Subcutaneous preadipocyte (primary cell): ENCODE data around the gene SDHC. TPM values are rescaled to one million over a fixed set of nuclear protein-coding genes. Genes with fewer than 3 reads are reported as not detected.

Source experiments
- small RNA-seq: library from RNA; depleted of rRNA; stranded (forward); fragments of <200 nt; gene quantifications from one replicate; pipeline ENCODE3, GENCODE V24; 2012
- total RNA-seq: library from RNA; depleted of rRNA; stranded (reverse); fragments of >200 nt; gene quantifications from 2 replicates; pipeline ENCODE4 v1.2.3, GENCODE V29; 2012

The SDHC gene, protein sequence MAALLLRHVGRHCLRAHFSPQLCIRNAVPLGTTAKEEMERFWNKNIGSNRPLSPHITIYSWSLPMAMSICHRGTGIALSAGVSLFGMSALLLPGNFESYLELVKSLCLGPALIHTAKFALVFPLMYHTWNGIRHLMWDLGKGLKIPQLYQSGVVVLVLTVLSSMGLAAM
- total RNA-seq = 23.7 and 27.2 TPM in 2 replicates

DNA sequence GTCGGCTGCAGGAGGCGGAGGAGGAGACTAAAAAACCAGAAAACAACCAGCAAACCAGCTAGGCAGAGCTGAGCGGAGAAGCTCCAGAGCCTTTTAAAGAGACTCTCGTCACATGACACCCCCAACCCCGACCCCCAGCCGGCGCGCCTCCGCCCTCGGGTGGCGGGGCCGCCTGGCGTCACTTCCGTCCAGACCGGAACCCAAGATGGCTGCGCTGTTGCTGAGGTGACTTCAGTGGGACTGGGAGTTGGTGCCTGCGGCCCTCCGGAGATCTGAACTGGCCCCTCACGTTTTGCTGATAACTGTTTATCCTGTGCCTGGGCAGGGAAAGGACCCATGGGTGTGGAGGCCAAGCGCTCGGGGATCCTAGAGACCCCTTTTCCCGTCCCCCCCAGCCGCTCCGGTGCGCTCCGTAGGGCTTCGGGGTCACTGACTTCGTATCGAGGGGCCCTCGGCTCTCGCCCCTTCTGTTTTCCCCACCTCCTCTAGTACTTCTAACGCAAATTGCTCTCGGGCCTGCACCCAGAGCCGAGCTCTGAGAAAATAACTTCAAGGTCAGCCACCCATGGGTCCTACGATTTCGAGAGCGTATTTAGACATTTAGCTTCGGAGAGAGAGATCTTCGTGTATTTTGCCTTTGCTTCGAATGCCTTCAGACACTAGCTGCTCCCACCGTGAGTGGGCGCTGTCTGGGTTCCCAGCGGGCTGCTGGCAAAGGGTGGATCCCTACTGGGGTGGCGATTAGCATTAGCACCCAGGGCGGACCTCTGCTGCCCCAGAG lies at the start of gene SDHC:
SDHC (plus strand) TSS at position 181 of the 781 bp plus-strand sequence; CDS start at position 206, 25 bp downstream.

DNA sequence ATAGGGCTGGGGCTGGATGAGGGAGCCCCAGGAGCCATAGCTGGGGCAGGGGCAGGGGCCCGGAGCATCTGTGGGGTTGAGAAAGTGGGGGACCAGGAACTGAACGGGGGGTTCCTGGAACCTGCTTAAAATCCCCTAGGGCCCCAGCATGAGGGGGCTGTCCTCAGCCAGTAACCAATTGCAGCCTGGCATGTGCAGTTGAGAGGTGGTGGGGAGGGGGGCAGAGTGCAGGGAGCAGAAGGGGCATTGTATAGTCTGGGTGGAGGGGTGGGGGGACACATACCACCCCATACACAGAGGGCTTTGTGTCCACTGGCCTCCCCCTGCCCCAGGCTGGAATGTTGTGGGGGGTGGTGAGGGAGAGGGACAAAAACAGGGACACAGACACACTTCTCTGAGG lies 4.3 kb upstream of the SDHC start, which contains the start of gene MPZ:
MPZ (minus strand) TSS at position 101 of the 400 bp plus-strand sequence; CDS start at position 38, 63 bp downstream.

DNA sequence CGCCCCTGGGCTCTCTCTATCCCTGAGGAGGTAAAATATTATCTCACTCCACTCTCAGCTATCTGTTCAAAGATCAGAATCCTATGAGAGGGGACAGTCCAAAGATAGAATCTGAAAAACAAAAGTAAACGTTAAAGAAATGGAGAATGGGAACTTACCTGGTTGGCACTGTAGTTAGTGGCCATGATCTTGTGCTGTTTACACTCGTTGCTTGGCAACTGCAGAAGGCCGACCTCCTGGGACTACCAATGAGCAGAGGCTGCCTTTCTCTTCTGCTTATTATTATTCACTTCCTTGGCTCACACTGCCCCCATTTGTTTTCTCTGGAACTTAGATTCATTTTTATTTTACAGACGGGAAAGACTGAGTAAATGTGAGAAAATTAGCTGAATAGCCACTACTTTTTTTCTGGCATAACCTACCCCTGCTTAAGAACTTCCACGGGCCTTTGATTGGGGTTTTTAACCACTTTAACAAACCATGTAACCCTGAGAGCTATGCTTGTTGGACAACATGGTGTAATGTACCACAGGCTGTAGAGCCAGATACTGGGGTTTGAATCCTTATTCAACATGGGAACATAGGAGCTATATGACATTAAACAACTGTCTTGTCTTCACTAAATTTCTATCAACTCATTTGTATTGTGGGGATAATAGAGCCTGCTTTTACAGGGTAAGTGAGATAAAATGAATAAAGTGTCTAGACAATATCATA lies 53.7 kb downstream of the SDHC start, which contains the start of gene CFAP126:
CFAP126 (minus strand) TSS at position 193 of the 717 bp plus-strand sequence; CDS start at position 185, 8 bp downstream.

Small RNA genes within 50 kb of the gene (small RNA-seq; reads per million reads assigned to genes)
- gene AL592295.2 (not detected), gene RNU6-481P (not detected)

Other genes with a start within 250 kb of the SDHC start
- gene ARHGAP30, start 244.5 kb upstream of the SDHC start, total RNA-seq = not detected in 2 replicates
- gene NECTIN4, start 224.8 kb upstream of the SDHC start, total RNA-seq = 0.20 TPM in 1 of 2 replicates, not detected in the other
- 0.20 and 0.73 TPM in 2 replicates for gene KLHDC9, start 216.0 kb upstream of the SDHC start, total RNA-seq
- gene PFDN2, start 196.3 kb upstream of the SDHC start, total RNA-seq = 16.0 and 25.4 TPM in 2 replicates
- 17.3 and 19.5 TPM in 2 replicates for gene NIT1, start 196.3 kb upstream of the SDHC start, total RNA-seq
- 23.3 and 27.2 TPM in 2 replicates for gene DEDD, start 181.7 kb upstream of the SDHC start, total RNA-seq
- gene UFC1, start 160.4 kb upstream of the SDHC start, total RNA-seq = 42.8 and 63.6 TPM in 2 replicates
- 8.1 and 8.6 TPM in 2 replicates for gene USP21, start 154.9 kb upstream of the SDHC start, total RNA-seq
- 8.8 and 10.8 TPM in 2 replicates for gene PPOX, start 148.0 kb upstream of the SDHC start, total RNA-seq
- 12.1 and 20.3 TPM in 2 replicates for gene B4GALT3, start 136.9 kb upstream of the SDHC start, total RNA-seq
- gene ADAMTS4, start 115.3 kb upstream of the SDHC start, total RNA-seq = 1.8 and 2.9 TPM in 2 replicates
- 98.5 and 108 TPM in 2 replicates for gene NDUFS2, start 112.0 kb upstream of the SDHC start, total RNA-seq
- 0.59 TPM in 1 of 2 replicates, not detected in the other for gene FCER1G, start 99.1 kb upstream of the SDHC start, total RNA-seq
- not detected in 2 replicates for gene APOA2, start 90.8 kb upstream of the SDHC start, total RNA-seq
- 8.5 and 10.4 TPM in 2 replicates for gene TOMM40L, start 88.3 kb upstream of the SDHC start, total RNA-seq
- gene NR1I3, start 76.2 kb upstream of the SDHC start, total RNA-seq = not detected in 2 replicates
- not detected in 2 replicates for gene PCP4L1, start 55.6 kb upstream of the SDHC start, total RNA-seq
- 1.8 and 2.9 TPM in 2 replicates for gene MPZ, start 4.4 kb upstream of the SDHC start, total RNA-seq
- gene CFAP126, start 53.5 kb downstream of the SDHC start, total RNA-seq = not detected in 2 replicates
- gene FCGR2A, start 191.1 kb downstream of the SDHC start, total RNA-seq = 0.20 TPM in 1 of 2 replicates, not detected in the other
- under 0.01 and 0.20 TPM in 2 replicates for gene HSPA6, start 210.2 kb downstream of the SDHC start, total RNA-seq
- gene FCGR3A, start 235.4 kb downstream of the SDHC start, total RNA-seq = not detected in 2 replicates